ENCODE data around the gene GNA14. TPM values are rescaled to one million over a fixed set of nuclear protein-coding genes. Genes with fewer than 3 reads are reported as not detected.
A peak's percentile ranks its signal among the peaks of the same experiment; 100 is the strongest.
"Not testable (repeated sequence)": the region's sequence is repeated elsewhere in the genome, so short reads cannot be mapped to it uniquely, and the experiment has no call there.

GNA14 gene
- total RNA-seq, 1 donor from 2014 or later, result 11.0 TPM

GRCh38 chr9:77417566-77417965 lies 230.6 kb downstream of the GNA14 start:
- H3K27me3 ChIP-seq, result no peaks in the 10 kb centered on the region
- DNase-seq (ENCODE audit: extremely low spot score in 2 of 2), result no peak
- intact Hi-C loops (cut with DNase I), result loop anchor here (10.0 kb wide), 1 partner anchor 1423 kb away; no protein-coding TSS in a partner anchor
- H3K36me3 ChIP-seq, result no peaks in the 10 kb centered on the region
- TF ChIP-seq POLR2A (IDR thresholded peaks at IDR 0.05) (no peak), CTCF (IDR thresholded peaks at IDR 0.05) (no peak), POLR2AphosphoS5 (IDR thresholded peaks at IDR 0.05; ENCODE audit: insufficient read depth in 1 of 2, low read depth in 1 of 2) (no peak)
- H3K4me3 ChIP-seq, result no peak overlapping the region
- no peaks in the 10 kb centered on the region for H3K9me3 ChIP-seq
- no peaks in the 10 kb centered on the region for H3K4me1 ChIP-seq
- peak overlapping the region; percentile 30 for H3K27ac ChIP-seq

- H3K27me3 ChIP-seq; DNase-seq (ENCODE audit: extremely low spot score in 2 of 2); H3K4me1 ChIP-seq; intact Hi-C loops (cut with DNase I); H3K4me3 ChIP-seq; H3K27ac ChIP-seq; H3K9me3 ChIP-seq: not testable (repeated sequence)
- peaks cover 0 to 10% of the 10 kb centered on the region in 2 donors for H3K36me3 ChIP-seq
These were observed 239.6 kb downstream of the GNA14 start for GRCh38 chr9:77408521-77408920.

- Histone ChIP-seq H3K27ac (no peak overlapping the region), H3K36me3 (peaks cover 0 to 10% of the 10 kb centered on the region in 2 donors), H3K4me3 (no peak overlapping the region), H3K9me3 (no peaks in the 10 kb centered on the region), H3K27me3 (no peaks in the 10 kb centered on the region), H3K4me1 (no peaks in the 10 kb centered on the region)
- intact Hi-C loops (cut with DNase I), result no loop called here
- no peak for DNase-seq (ENCODE audit: extremely low spot score in 2 of 2)
- TF ChIP-seq POLR2A (IDR thresholded peaks at IDR 0.05), result no peak
- no peak for TF ChIP-seq CTCF (IDR thresholded peaks at IDR 0.05)
- TF ChIP-seq POLR2AphosphoS5 (IDR thresholded peaks at IDR 0.05; ENCODE audit: insufficient read depth in 1 of 2, low read depth in 1 of 2), result no peak
These were observed 244.9 kb downstream of the GNA14 start for GRCh38 chr9:77403239-77403638.

GRCh38 chr9:77402286-77402685 lies 245.8 kb downstream of the GNA14 start:
- H3K9me3 ChIP-seq, result no peaks in the 10 kb centered on the region
- H3K4me1 ChIP-seq, result no peaks in the 10 kb centered on the region
- no peaks in the 10 kb centered on the region for H3K27me3 ChIP-seq
- peaks cover 0 to 7% of the 10 kb centered on the region in 2 donors for H3K36me3 ChIP-seq
- TF ChIP-seq POLR2A (IDR thresholded peaks at IDR 0.05) (no peak), POLR2AphosphoS5 (IDR thresholded peaks at IDR 0.05; ENCODE audit: insufficient read depth in 1 of 2, low read depth in 1 of 2) (no peak)
- no peak overlapping the region for H3K27ac ChIP-seq
- no peak overlapping the region for H3K4me3 ChIP-seq
- no peak for DNase-seq (ENCODE audit: extremely low spot score in 2 of 2)
- intact Hi-C loops (cut with DNase I), result no loop called here

- H3K4me1 ChIP-seq, result no peaks in the 10 kb centered on the region
- no peak for DNase-seq (ENCODE audit: extremely low spot score in 2 of 2)
- H3K4me3 ChIP-seq, result no peak overlapping the region
- no peaks in the 10 kb centered on the region for H3K36me3 ChIP-seq
- intact Hi-C loops (cut with DNase I), result no loop called here
- no peaks in the 10 kb centered on the region for H3K27me3 ChIP-seq
- H3K9me3 ChIP-seq, result no peaks in the 10 kb centered on the region
- H3K27ac ChIP-seq, result no peak overlapping the region
- no peak for TF ChIP-seq POLR2AphosphoS5 (IDR thresholded peaks at IDR 0.05; ENCODE audit: insufficient read depth in 1 of 2, low read depth in 1 of 2)
- TF ChIP-seq CTCF (IDR thresholded peaks at IDR 0.05), result no peak
These were observed 248.2 kb downstream of the GNA14 start for GRCh38 chr9:77399964-77400363.

GRCh38 chr9:77398581-77398980 lies 249.5 kb downstream of the GNA14 start:
- H3K4me3 ChIP-seq; H3K27me3 ChIP-seq; H3K36me3 ChIP-seq; H3K27ac ChIP-seq; DNase-seq (ENCODE audit: extremely low spot score in 2 of 2); H3K4me1 ChIP-seq; intact Hi-C loops (cut with DNase I); H3K9me3 ChIP-seq: not testable (repeated sequence)

GRCh38 chr9:77392328-77392727 lies 255.8 kb downstream of the GNA14 start:
- TF ChIP-seq CTCF (IDR thresholded peaks at IDR 0.05) (no peak), POLR2AphosphoS5 (IDR thresholded peaks at IDR 0.05; ENCODE audit: insufficient read depth in 1 of 2, low read depth in 1 of 2) (no peak), POLR2A (IDR thresholded peaks at IDR 0.05) (no peak)

More at GRCh38 chr9:77392328-77392727, 255.8 kb downstream of the GNA14 start:
- Histone ChIP-seq H3K36me3 (no peaks in the 10 kb centered on the region), H3K4me1 (no peaks in the 10 kb centered on the region), H3K4me3 (no peak overlapping the region), H3K27ac (no peak overlapping the region), H3K27me3 (no peaks in the 10 kb centered on the region), H3K9me3 (no peaks in the 10 kb centered on the region)
- DNase-seq (ENCODE audit: extremely low spot score in 2 of 2), result no peak
- intact Hi-C loops (cut with DNase I), result no loop called here
